Neural progenitor cell (in vitro differentiated cells): ENCODE measurements around the gene SAV1. TPM values are rescaled to one million over a fixed set of nuclear protein-coding genes. Genes with fewer than 3 reads are reported as not detected.

Experiments
- DNase-seq: peaks from one replicate; pipeline ENCODE4 v3.0.0-alpha.2; 2016; ENCODE audit warnings: low spot score
- H2AFZ ChIP-seq: fragments of 200-600 bp; sonication (generic); replicated peaks from 2 replicates; pipeline ENCODE4 v1.6.1; 2016; ENCODE audit warnings: antibody characterized with exemption
- H3F3A ChIP-seq: fragments of 200-600 bp; sonication (generic); 2 replicates; pipeline ENCODE4 v1.6.1; 2016; ENCODE audit warnings: antibody characterized with exemption, low read depth
- H3K27ac ChIP-seq: fragments of 200-600 bp; sonication (generic); 2 replicates; pipeline ENCODE4 v1.5.1; 2016; ENCODE audit warnings: mild to moderate bottlenecking
- H3K27me3 ChIP-seq: fragments of 200-600 bp; sonication (generic); 2 replicates; pipeline ENCODE4 v1.6.1; 2016; ENCODE audit warnings: mild to moderate bottlenecking, moderate library complexity
- H3K36me3 ChIP-seq: fragments of 200-600 bp; sonication (generic); 2 replicates; pipeline ENCODE4 v1.5.1; 2016
- H3K4me1 ChIP-seq: fragments of 200-600 bp; sonication (generic); 2 replicates; pipeline ENCODE4 v1.6.1; 2016; ENCODE audit warnings: mixed run types
- H3K4me2 ChIP-seq: fragments of 200-600 bp; sonication (generic); 2 replicates; pipeline ENCODE4 v1.6.1; 2016
- H3K4me3 ChIP-seq: fragments of 200-600 bp; sonication (generic); 2 replicates; pipeline ENCODE4 v1.5.1; 2016
- H3K79me2 ChIP-seq: fragments of 200-600 bp; sonication (generic); 2 replicates; pipeline ENCODE4 v1.6.1; 2016; ENCODE audit warnings: low read depth
- H3K9ac ChIP-seq: fragments of 200-600 bp; sonication (generic); 2 replicates; pipeline ENCODE4 v1.6.1; 2016
- H3K9me3 ChIP-seq: fragments of 200-600 bp; sonication (generic); 2 replicates; pipeline ENCODE4 v1.5.1; 2016; ENCODE audit warnings: low read depth
- H4K20me1 ChIP-seq: fragments of 200-600 bp; sonication (generic); 2 replicates; pipeline ENCODE4 v1.6.1; 2016; ENCODE audit warnings: low read depth
- H3K27ac Mint-ChIP-seq: 3 replicates; pipeline ENCODE4 v1.8.0; 2021; ENCODE audit warnings: mixed read lengths
- H3K27me3 Mint-ChIP-seq: 2 replicates; pipeline ENCODE4 v1.8.0; 2022; ENCODE audit warnings: low read depth, mild to moderate bottlenecking, inconsistent platforms, moderate library complexity, mixed read lengths; ENCODE audit not compliant: insufficient read depth
- H3K36me3 Mint-ChIP-seq: 3 replicates; pipeline ENCODE4 v1.8.0; 2021; ENCODE audit warnings: mixed read lengths
- H3K4me1 Mint-ChIP-seq: 3 replicates; pipeline ENCODE4 v1.8.0; 2021; ENCODE audit warnings: mixed read lengths
- H3K4me3 Mint-ChIP-seq: 3 replicates; pipeline ENCODE4 v1.8.0; 2021; ENCODE audit warnings: mild to moderate bottlenecking, moderate library complexity, mixed read lengths
- H3K9me3 Mint-ChIP-seq: 3 replicates; pipeline ENCODE4 v1.8.0; 2020; ENCODE audit warnings: mixed read lengths
- EZH2 ChIP-seq: fragments of 200-600 bp; sonication (generic); IDR thresholded peaks from 2 replicates; pipeline ENCODE4 v1.6.1; 2017; ENCODE audit warnings: antibody characterized with exemption, mild to moderate bottlenecking, moderate library complexity
- EZH2phosphoT487 ChIP-seq: fragments of 200-600 bp; sonication (generic); IDR thresholded peaks from 2 replicates; pipeline ENCODE4 v1.6.1; 2017; ENCODE audit warnings: antibody characterized with exemption
- total RNA-seq: library from RNA; depleted of rRNA; stranded (reverse); fragments of >200 nt; gene quantifications from 2 replicates; pipeline ENCODE4 v1.2.3, GENCODE V29; 2015; ENCODE audit warnings: low replicate concordance
- TF ChIP-seq, protein P1 (sequence below): fragments of 200-600 bp; sonication (generic); IDR thresholded peaks from 2 replicates; pipeline ENCODE4 v1.5.1; 2017; ENCODE audit warnings: antibody characterized with exemption, mild to moderate bottlenecking

The SAV1 gene
- total RNA-seq, 1 donor from 2014 or later = 34.5 TPM

GRCh38 chr14:50605766-50606165 is 62.3 kb downstream of the SAV1 start:
- H2AFZ ChIP-seq = no peak overlapping the region
- no peaks in the 10 kb centered on the region for H4K20me1 ChIP-seq
- Mint-ChIP-seq H3K36me3 (no peaks in the 10 kb centered on the region), H3K4me1 (no peaks in the 10 kb centered on the region), H3K4me3 (no peak overlapping the region), H3K27ac (no peak overlapping the region), H3K9me3 (no peaks in the 10 kb centered on the region), H3K27me3 (no peaks in the 10 kb centered on the region)
- no peaks in the 10 kb centered on the region for H3K9me3 ChIP-seq
- TF ChIP-seq, protein P1, sequence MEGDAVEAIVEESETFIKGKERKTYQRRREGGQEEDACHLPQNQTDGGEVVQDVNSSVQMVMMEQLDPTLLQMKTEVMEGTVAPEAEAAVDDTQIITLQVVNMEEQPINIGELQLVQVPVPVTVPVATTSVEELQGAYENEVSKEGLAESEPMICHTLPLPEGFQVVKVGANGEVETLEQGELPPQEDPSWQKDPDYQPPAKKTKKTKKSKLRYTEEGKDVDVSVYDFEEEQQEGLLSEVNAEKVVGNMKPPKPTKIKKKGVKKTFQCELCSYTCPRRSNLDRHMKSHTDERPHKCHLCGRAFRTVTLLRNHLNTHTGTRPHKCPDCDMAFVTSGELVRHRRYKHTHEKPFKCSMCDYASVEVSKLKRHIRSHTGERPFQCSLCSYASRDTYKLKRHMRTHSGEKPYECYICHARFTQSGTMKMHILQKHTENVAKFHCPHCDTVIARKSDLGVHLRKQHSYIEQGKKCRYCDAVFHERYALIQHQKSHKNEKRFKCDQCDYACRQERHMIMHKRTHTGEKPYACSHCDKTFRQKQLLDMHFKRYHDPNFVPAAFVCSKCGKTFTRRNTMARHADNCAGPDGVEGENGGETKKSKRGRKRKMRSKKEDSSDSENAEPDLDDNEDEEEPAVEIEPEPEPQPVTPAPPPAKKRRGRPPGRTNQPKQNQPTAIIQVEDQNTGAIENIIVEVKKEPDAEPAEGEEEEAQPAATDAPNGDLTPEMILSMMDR = no peak
- TF ChIP-seq EZH2phosphoT487 (no peak), EZH2 (no peak)
- no peak overlapping the region for H3K27ac ChIP-seq
- H3K4me3 ChIP-seq = no peak overlapping the region
- H3K27me3 ChIP-seq = no peaks in the 10 kb centered on the region
- no peak overlapping the region for H3K9ac ChIP-seq
- no peak overlapping the region for H3K4me2 ChIP-seq
- H3K4me1 ChIP-seq = peaks cover 1% of the 10 kb centered on the region
- no peaks in the 10 kb centered on the region for H3K36me3 ChIP-seq
- no peaks in the 10 kb centered on the region for H3K79me2 ChIP-seq
- DNase-seq = no peak
- H3F3A ChIP-seq = no peaks in the 10 kb centered on the region

GRCh38 chr14:50603565-50603964 is 64.5 kb downstream of the SAV1 start:
- no peak for DNase-seq
- Mint-ChIP-seq H3K27me3 (no peaks in the 10 kb centered on the region), H3K4me1 (no peaks in the 10 kb centered on the region), H3K36me3 (no peaks in the 10 kb centered on the region), H3K9me3 (no peaks in the 10 kb centered on the region), H3K27ac (no peak overlapping the region), H3K4me3 (no peak overlapping the region)
- H3K9me3 ChIP-seq = no peaks in the 10 kb centered on the region
- no peaks in the 10 kb centered on the region for H4K20me1 ChIP-seq
- peaks cover 9% of the 10 kb centered on the region for H3K4me1 ChIP-seq
- H3F3A ChIP-seq = peaks cover 6% of the 10 kb centered on the region
- H3K9ac ChIP-seq = no peak overlapping the region
- H2AFZ ChIP-seq = no peak overlapping the region
- no peaks in the 10 kb centered on the region for H3K79me2 ChIP-seq
- H3K27ac ChIP-seq = no peak overlapping the region
- no peak overlapping the region for H3K4me2 ChIP-seq
- H3K27me3 ChIP-seq = no peaks in the 10 kb centered on the region
- H3K4me3 ChIP-seq = no peak overlapping the region
- TF ChIP-seq EZH2 = no peak
- TF ChIP-seq, protein P1 = no peak
- no peak for TF ChIP-seq EZH2phosphoT487
- no peaks in the 10 kb centered on the region for H3K36me3 ChIP-seq

GRCh38 chr14:50602035-50602434 is 66.1 kb downstream of the SAV1 start:
- no peaks in the 10 kb centered on the region for H3K36me3 ChIP-seq
- no peak overlapping the region for H3K9ac ChIP-seq
- no peak overlapping the region for H3K4me3 Mint-ChIP-seq

More at GRCh38 chr14:50602035-50602434, 66.1 kb downstream of the SAV1 start:
- Histone ChIP-seq H3K79me2 (no peaks in the 10 kb centered on the region), H3K4me1 (peaks cover 9% of the 10 kb centered on the region), H3K9me3 (no peaks in the 10 kb centered on the region), H3K27ac (no peak overlapping the region), H3K27me3 (no peaks in the 10 kb centered on the region), H4K20me1 (no peaks in the 10 kb centered on the region), H3K4me2 (no peak overlapping the region), H3F3A (peaks cover 6% of the 10 kb centered on the region), H2AFZ (no peak overlapping the region), H3K4me3 (no peak overlapping the region)
- peak; percentile 14 for DNase-seq
- Mint-ChIP-seq H3K27me3 (no peaks in the 10 kb centered on the region), H3K36me3 (no peaks in the 10 kb centered on the region), H3K9me3 (no peaks in the 10 kb centered on the region), H3K27ac (no peak overlapping the region), H3K4me1 (no peaks in the 10 kb centered on the region)
- TF ChIP-seq, protein P1 = no peak
- TF ChIP-seq EZH2 = no peak
- TF ChIP-seq EZH2phosphoT487 = no peak
